Spleen (tissue), 7 donors: ENCODE data around the gene HS3ST3B1.
A peak's percentile ranks its signal among the peaks of the same experiment; 100 is the strongest.

Source experiments
- CTCF ChIP-seq, 11 experiments: fragments of 200-600 bp in 7 of 11; fragments of 450-650 bp in 4 of 11; sonication (generic) in 4 of 11; IDR thresholded peaks in 8 of 11; conservative IDR thresholded peaks in 3 of 11; 1 replicate in 7 of 11; 2 replicates in 4 of 11; pipeline versions ENCODE4 v1.4.0 to v1.8.0; 2016 to 2021; ENCODE audit warnings: antibody characterized with exemption in 11 of 11, inconsistent platforms in 4 of 11, mild to moderate bottlenecking in 1 of 11
- POLR2A ChIP-seq, 3 donors: fragments of 450-650 bp; IDR thresholded peaks; one replicate each; pipeline ENCODE4 v1.5.1; 2017; ENCODE audit warnings: antibody characterized with exemption in 3 of 3, mild to moderate bottlenecking in 1 of 3
- POLR2AphosphoS5 ChIP-seq, 3 donors: sonication (generic); formaldehyde crosslinking; IDR thresholded peaks; one replicate each; pipeline ENCODE4 v1.5.1; 2017; ENCODE audit warnings: antibody characterized with exemption in 3 of 3
- donor health status: DM: no; HTN: no; CAD: no; lungs with moderate emphysema.
- donor health status: DM: no; HTN: no; CAD: no.
- donor health status: DM: no; HTN: no; CAD: no.

GRCh38 chr17:14300575-14301278 is at the start of gene HS3ST3B1:
- peak in 2 of 3 donors; percentile 82 to 86 for TF ChIP-seq POLR2A (IDR thresholded peaks at IDR 0.05)
- peak in 6 of 11 experiments; percentile 29 to 64 (median 45) for TF ChIP-seq CTCF (IDR thresholded peaks at IDR 0.05 in 8 of 11, conservative IDR thresholded peaks at IDR 0.05 in 3 of 11)
- TF ChIP-seq POLR2AphosphoS5 (IDR thresholded peaks at IDR 0.05): peak; percentile 95 to 97 (median 97)
